ENCODE results near the gene SIAH1. TPM values are rescaled to one million over a fixed set of nuclear protein-coding genes. Genes with fewer than 3 reads are reported as not detected.
"Not testable (repeated sequence)": the region's sequence is repeated elsewhere in the genome, so short reads cannot be mapped to it uniquely, and the experiment has no call there.

Gene SIAH1
- polyA plus RNA-seq, 3 donors, result 49.3 to 60.7 (median 51.1) TPM

GRCh38 chr16:48340054-48340453 is 45.2 kb downstream of the SIAH1 start:
- no peak for DNase-seq (ENCODE audit: low read depth in 3 of 3, low spot score in 2 of 3)

DNA sequence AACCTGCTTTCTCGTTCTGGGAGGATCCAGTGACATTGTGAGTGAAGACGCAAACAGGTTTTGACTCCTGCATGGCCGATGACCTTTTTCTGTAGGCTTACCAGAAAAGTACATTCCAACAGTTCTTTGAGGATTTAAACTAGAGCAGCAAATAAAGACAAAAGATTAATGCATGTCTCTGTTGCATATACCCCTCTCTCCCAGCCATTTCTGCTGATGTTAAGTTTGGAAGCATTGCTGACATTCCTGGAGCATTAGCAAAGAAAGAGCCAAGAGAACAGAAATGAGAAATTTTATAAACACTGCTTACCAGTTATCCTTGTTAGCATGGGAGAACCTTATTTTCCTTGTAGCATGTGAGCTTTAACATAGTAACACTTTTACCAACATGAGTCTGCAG is 49.3 kb downstream of the SIAH1 start:
- no peak for DNase-seq (ENCODE audit: low read depth in 3 of 3, low spot score in 2 of 3)

GRCh38 chr16:48334325-48334724 is 50.9 kb downstream of the SIAH1 start:
- DNase-seq (ENCODE audit: low read depth in 3 of 3, low spot score in 2 of 3), result no peak

DNA sequence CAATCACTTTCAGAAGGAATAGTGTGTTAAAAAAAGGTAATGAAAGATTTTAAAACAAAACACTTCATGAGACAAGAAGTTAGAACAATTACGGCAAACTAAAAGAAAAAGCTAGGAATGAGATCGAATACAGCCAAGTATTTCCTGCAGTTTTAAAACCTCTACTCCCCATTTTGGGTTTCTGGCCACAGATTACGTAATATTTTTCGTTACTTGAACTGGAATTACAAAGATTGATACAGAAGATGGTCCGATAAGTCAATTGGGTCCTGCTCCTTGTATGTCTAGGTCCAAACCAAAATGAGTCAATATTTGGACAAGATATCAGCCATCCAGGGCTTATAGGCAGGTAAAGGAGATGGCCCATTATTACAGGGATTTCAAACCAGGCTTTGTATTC is 52.2 kb downstream of the SIAH1 start:
- DNase-seq (ENCODE audit: low read depth in 3 of 3, low spot score in 2 of 3), result no peak

- DNase-seq (ENCODE audit: low read depth in 3 of 3, low spot score in 2 of 3), result no peak
Measured at GRCh38 chr16:48330841-48331192, 54.4 kb downstream of the SIAH1 start.

DNA sequence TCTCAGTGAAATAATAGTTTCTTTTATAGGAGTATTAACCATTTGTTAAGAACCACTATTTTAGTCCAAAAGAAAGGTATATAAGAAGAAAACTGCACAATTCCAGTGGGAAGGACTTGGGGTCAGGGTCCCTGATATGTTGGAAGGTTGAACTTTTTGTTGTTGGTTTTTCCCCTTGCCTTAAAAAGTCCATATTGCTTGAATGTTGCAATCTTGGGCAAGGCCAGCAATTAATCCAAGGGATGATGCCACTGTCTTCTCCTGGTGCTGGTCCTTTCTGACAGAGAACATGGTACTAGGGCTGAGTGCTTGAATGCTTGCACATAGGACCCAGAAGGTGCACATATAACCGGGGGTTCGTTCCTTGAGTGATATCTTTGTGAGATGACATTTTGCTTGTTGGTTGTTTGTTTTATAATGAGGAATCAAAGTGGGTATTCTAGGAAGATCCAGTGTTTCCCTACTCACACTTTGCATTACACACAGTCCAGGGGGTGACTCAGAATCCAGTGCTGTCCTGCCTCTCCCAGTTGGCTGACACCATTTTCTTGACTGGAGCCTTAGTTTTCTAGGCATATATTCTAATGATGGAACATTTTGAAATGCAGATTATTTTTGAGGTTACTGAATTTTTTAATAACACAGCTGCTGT is 54.9 kb downstream of the SIAH1 start:
- no peak for DNase-seq (ENCODE audit: low read depth in 3 of 3, low spot score in 2 of 3)

GRCh38 chr16:48329138-48329537 is 56.1 kb downstream of the SIAH1 start:
- DNase-seq (ENCODE audit: low read depth in 3 of 3, low spot score in 2 of 3), result no peak

DNA sequence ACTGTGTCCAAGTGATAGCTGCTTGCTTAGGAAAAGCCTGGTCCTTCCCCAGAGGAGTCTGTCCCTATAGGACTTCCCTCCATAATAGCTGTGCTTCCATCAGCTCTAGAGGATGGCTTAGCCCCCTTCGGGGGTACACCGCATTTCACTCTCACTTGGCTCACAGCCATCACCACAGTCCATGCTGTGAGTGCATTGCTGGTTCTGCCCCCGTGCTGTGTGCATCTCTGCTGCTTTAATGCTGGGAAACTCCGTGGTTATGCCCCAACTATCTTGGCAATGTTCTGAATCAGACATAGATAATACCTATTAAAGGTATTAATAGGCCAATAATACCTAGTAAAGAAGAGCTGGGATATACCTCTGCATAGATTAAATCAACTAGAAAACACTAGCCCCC is 58.3 kb downstream of the SIAH1 start:
- DNase-seq (ENCODE audit: low read depth in 3 of 3, low spot score in 2 of 3), result no peak

DNA sequence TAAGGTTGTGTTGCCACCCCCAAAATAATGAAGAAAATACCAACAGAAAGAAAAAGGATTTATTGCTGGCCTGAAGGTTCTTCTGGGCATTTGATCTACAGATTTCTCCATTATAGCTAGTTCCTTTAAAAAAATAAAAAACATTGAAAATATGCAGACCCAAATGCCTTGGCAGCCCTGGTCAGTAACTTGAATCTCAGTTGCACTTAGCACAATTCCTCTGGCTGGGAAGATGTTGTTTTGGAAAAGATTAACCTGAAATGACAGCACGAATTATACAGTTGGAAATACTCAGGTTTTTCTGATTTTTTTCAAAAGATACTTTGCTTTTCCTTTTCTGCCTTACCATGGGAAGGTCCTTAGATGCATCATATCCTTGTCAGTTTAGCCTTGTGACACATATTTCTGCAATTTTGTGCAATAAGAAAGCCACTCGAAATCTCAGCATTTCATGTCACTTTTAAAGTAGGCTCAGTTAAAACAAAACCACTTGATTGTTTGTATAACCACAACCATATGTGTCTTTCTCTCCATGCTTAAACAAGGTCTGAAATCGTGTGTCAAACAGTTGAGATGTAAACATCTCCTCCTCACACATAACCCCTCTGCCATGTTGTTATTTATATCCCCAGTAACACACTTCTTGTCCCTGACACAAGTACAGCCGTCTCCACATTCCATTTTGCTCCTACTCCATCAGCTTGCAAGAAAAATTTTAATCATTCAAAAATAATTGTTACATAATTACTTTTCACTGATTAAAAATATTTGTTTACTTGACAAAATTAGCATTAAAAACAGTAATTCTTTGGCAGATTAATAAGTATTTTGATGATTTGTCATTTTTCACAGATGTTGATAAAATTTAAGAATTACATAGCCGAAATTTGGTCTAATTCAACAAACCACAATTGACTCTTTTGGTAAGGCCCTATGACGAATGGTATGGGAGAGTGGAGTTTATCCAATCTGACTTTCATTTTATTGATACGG is 61.1 kb downstream of the SIAH1 start:
- DNase-seq (ENCODE audit: low read depth in 3 of 3, low spot score in 2 of 3), result no peak

GRCh38 chr16:48321317-48322036 is 63.7 kb downstream of the SIAH1 start:
- no peak for DNase-seq (ENCODE audit: low read depth in 3 of 3, low spot score in 2 of 3)

GRCh38 chr16:48318630-48319029 is 66.6 kb downstream of the SIAH1 start:
- no peak for DNase-seq (ENCODE audit: low read depth in 3 of 3, low spot score in 2 of 3)

GRCh38 chr16:48317614-48318315 is 67.4 kb downstream of the SIAH1 start:
- no peak for DNase-seq (ENCODE audit: low read depth in 3 of 3, low spot score in 2 of 3)

GRCh38 chr16:48317026-48317425 is 68.2 kb downstream of the SIAH1 start:
- no peak for DNase-seq (ENCODE audit: low read depth in 3 of 3, low spot score in 2 of 3)

GRCh38 chr16:48313905-48314304 is 71.3 kb downstream of the SIAH1 start:
- not testable (repeated sequence) for DNase-seq (ENCODE audit: low read depth in 3 of 3, low spot score in 2 of 3)

DNA sequence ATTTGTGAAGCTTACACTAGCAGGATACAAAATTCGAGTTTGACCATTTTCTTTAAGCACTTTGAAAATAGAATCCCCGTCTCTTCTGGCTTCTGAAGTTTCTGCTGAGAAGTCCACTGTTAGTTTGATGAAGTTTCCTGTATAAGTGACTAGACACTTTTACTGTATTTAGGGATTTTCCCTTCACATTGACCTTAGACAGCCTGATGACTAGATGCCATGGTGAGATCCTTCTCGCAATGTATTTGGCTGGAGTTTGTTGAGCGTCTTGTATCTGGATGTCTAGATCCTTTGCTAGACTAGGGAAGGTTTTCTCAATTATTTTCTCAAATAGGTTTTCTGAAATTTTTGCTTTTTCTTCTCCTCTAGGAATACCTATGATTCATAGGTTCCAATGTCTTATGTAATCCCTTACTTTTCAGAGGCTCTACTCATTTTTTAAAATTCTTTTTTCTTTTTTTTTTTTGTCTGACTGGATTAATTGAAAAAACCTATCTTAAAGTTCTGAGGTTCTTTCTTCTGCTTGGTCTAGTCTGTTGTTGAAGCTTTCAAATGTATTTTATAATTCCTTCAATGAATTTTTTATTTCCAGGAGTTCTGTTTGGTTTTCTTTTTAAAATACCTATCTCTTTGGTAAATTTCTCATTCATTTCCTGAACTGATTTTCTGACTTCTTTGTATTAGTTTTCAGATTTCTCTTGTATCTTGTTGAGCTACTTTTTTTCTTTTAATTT is 74.1 kb downstream of the SIAH1 start:
- DNase-seq (ENCODE audit: low read depth in 3 of 3, low spot score in 2 of 3), result no peak

Other genes starting within 250 kb of the SIAH1 start
- not detected for gene ABCC12, start 229.4 kb downstream of the SIAH1 start, polyA plus RNA-seq (ENCODE audit: insufficient read length in 3 of 3)
- gene LONP2, start 141.1 kb downstream of the SIAH1 start, polyA plus RNA-seq (ENCODE audit: insufficient read length in 3 of 3), result 10 to 100 TPM; 64.2 to 71.6 (median 69.4) TPM
- under 1 TPM; 0.15 to 0.80 (median 0.30) TPM for gene ABCC11, start 137.9 kb downstream of the SIAH1 start, polyA plus RNA-seq (ENCODE audit: insufficient read length in 3 of 3)
- 10 to 100 TPM; 43.2 to 54.4 (median 46.0) TPM for gene N4BP1, start 224.8 kb upstream of the SIAH1 start, polyA plus RNA-seq (ENCODE audit: insufficient read length in 3 of 3)

Measured in right renal cortex interstitium (tissue), 3 donors.